IPS-NIHi7 (cell line): ENCODE results near the gene NEK8.
A peak's percentile ranks its signal among the peaks of the same experiment; 100 is the strongest.
"Not testable (repeated sequence)": the region's sequence is repeated elsewhere in the genome, so short reads cannot be mapped to it uniquely, and the experiment has no call there.

ENCODE experiments used
- DNase-seq: peaks from one replicate; pipeline ENCODE4 v3.0.0; 2012; ENCODE audit warnings: mixed read lengths; ENCODE audit errors: extremely low spot score

NEK8 gene

GRCh38 chr17:28710861-28711722 is 17.5 kb upstream of the NEK8 start:
- peak; percentile 97 for DNase-seq

DNA sequence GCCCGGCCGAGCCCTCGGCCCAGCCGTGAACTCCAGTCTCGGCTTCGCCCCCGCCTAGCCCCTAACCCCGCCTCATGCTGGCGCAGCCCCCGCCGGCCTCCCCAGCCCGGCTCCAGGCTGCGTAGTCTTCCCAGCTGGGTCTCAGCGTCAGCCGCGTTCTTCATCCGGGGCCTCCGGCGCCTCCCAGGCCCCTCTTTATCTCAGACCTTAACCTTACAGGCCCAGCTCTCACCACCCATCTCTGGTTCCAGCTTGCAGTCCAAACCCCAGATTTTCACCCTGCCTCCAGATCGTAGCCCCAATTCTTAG is 16.9 kb upstream of the NEK8 start, which contains the start of gene PROCA1:
Gene PROCA1, minus strand, starts transcription at position 166 of the 309 bp plus-strand sequence. CDS start 228 bp downstream, outside the sequence.
- DNase-seq: no peak

DNA sequence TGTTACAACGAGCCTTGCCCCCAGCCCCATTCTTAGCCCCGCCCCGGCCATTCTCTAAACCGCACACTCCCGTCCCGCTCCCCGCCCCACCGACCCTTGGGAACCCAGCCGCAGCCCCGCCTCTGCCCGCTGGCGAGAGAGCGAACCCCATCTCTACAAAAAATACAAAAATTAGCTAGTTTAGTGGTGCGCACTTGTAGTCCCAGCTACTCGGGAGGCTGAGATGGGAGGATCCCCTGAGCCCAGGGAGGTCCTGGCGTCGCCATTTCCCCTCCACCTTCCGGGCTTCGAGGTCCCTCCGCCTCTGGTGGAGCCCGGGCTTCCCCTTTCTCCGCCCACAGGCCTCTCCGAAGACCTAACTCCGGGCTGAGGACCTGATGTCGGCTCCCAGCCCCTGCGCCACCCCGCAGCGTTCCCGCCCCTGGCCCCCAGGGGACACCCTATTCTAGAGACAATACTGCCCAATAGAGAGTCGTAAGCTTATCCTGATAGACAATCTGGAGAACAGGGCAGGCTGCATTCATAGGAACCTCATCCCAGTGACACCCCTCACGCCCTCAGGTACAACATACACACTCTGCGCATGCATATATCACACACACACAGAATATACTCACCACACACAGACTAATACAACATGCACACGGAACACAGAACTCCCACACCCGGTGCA is 16.4 kb upstream of the NEK8 start:
- peak; percentile 63 for DNase-seq

DNA sequence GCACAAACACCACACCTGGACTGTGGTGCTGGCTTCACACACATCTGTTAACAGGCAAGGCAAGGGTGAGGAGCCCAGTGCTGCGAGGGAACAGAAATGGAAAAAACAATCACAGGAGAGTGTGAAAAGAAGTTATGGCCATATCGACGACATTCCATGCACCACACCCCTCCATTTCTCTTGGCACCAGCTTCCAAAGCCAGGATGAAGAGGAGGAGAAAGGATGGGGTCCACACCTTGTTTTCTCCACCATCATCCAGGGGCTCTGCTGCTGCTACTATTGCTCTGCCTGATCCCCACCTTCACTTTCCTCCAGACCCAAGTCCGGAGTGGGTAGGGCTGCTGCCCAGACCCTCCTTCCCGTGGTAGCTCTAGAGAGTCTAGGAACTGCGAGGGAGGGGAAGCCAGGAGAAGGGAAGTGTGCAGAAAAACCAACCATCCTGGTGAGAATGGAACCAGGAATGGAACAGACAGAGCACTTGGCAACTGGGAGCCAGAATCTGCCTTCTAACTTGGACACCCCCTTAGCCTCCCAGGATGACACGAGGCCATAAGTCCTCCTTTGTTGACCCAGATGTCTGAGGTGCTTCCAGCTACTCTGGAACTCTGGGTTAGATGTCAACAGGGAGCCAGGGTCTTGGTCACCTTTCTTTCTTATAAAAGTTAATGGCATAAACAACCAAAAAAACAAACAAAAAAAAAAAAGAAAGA is 15.7 kb upstream of the NEK8 start:
- no peak for DNase-seq

DNA sequence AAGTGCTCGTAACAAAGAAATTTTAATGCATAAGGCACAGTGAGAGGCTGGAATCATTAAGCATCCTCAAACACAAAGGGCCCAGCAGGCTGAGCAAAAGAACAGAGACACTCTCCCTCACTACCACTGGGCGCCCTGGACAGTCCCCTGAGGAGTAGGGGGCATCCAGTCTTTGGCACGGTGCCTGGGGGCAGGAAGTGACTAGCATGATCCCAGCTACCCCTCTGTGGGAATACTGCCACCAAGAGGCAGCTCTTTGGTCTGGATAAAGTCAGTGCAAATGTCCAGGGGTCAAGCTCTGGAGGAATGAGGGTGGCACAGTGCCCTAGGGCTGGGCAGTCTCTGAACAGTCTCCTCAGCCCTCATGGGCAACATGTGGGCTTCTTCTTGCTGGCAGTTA is 14.3 kb upstream of the NEK8 start:
- no peak for DNase-seq

DNA sequence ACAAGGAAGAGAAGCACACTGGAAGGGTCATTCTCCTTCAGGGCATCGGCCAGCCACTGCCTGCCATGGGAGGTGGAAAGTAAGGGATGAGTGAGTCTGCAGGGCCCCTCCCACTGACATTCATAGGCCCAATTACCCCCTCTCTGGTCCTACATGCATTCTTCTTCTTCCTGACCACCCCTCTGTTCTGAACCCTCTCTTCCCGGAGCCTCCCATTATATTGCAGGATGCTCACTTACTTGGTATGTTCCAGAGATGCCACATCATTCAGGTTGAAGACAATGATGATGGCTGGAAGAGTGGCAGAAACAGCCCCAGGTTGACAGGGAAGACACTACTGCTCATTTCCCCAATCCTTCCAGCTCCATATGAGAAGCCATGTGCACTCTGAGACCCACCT is 13.4 kb upstream of the NEK8 start:
- no peak for DNase-seq

- no peak for DNase-seq
These were observed 11.6 kb upstream of the NEK8 start for GRCh38 chr17:28716740-28717577.

GRCh38 chr17:28717578-28718332 is 10.8 kb upstream of the NEK8 start, which contains the start of gene RAB34:
Gene RAB34 (minus strand): TSS chr17:28717868. CDS start chr17:28717266, 602 bp downstream.
- DNase-seq: peak; percentile 79

DNA sequence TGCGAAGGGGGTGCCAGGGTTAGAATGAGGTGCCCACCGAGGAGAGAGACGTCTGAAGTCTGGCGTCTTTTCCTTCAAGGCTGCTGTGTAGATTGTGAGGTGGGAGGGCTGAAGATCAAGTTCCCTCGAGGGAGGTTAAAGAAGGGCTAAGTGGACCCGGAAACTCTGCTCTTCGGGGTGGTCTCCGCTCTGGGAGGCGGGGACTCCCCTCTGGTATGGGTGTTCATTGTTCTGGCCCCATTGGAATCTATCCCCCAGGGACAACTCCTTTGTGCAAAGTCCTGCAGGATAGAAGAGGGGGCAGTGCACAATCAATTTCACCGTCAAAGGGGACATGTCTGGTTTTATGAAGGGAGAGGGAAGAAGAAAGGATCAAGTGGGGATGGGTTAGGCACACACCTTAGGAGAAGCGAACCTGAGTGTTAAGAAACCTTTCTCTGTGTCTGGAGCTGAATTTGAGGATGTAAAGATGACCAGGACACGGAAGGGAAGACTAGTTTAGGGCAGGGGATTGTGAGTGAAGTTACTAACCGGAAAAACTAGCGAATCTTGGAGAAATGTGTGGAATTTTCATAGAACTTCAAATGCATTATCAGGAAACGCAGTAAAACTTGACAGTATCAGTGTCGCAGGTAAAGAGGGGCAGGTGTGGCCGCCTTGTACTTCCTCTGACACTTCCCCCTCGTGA is 10.1 kb upstream of the NEK8 start:
- no peak for DNase-seq

GRCh38 chr17:28719021-28719433 is 9.6 kb upstream of the NEK8 start:
- no peak for DNase-seq

GRCh38 chr17:28720247-28720996 is 8.2 kb upstream of the NEK8 start:
- DNase-seq: no peak

DNA sequence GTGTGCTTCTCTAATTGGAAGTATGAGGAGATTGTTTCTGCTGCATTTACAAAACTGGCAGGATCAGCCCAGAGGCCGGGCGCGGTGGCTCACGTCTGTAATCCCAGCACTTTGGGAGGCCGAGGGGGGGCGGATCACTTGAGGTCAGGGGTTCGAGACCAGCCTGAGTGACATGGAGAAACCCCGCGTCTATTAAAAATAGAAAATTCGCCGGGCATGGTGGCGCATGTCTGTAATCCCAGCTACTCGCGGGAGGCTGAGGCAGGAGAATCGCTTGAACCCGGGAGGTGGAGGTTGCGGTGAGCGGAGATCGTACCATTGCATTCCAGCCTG is 7.6 kb upstream of the NEK8 start:
- DNase-seq: not testable (repeated sequence)

GRCh38 chr17:28722417-28723158 is 6.0 kb upstream of the NEK8 start:
- DNase-seq: no peak

- no peak for DNase-seq
These were observed 5.3 kb upstream of the NEK8 start for GRCh38 chr17:28723159-28723835.

GRCh38 chr17:28723836-28724499 is 4.6 kb upstream of the NEK8 start:
- DNase-seq: not testable (repeated sequence)

GRCh38 chr17:28724500-28725165 is 4.0 kb upstream of the NEK8 start:
- DNase-seq: no peak

- no peak for DNase-seq
These were observed 3.4 kb upstream of the NEK8 start for GRCh38 chr17:28725166-28725659.
